HCT116 (cell line): ENCODE measurements around the gene HAPLN3. TPM values are rescaled to one million over a fixed set of nuclear protein-coding genes. Genes with fewer than 3 reads are reported as not detected.

Source experiments
- ATAC-seq: fragments of 200-7000 bp; cut with Tn5 transposase; 2 replicates; pipeline ENCODE4 v1.9.1; 2020; ENCODE audit warnings: mild to moderate bottlenecking, moderate library complexity
- BruUV-seq: library from RNA; stranded (reverse); fragments of 400-500 nt; replicated peaks from 2 replicates; lab custom pipeline; 2021; lab: Mats Ljungman, UMichigan
- CTCF ChIA-PET: fragments of 300-600 bp; sonication (Branson Sonifier 250); formaldehyde crosslinking; loops from one replicate; lab custom pipeline; 2021; ENCODE audit warnings: antibody characterized with exemption; lab: Charles Lee
- POLR2A ChIA-PET: fragments of 300-600, 350-600 bp; sonication (Branson Sonifier 250); formaldehyde crosslinking; loops from one replicate; lab custom pipeline; 2021; ENCODE audit warnings: antibody characterized with exemption; lab: Charles Lee
- RAD21 ChIA-PET, 2 experiments: fragments of 300-600 bp; sonication (Branson Sonifier 250); formaldehyde crosslinking; loops; one replicate each; lab custom pipeline; 2023; ENCODE audit warnings: low total read pairs in 2 of 2; ENCODE audit not compliant: uncharacterized antibody in 2 of 2, unreplicated experiment in 2 of 2, low non-redundant PET in 1 of 2; lab: Charles Lee
- DNase-seq: peaks from one replicate; pipeline ENCODE4 v3.0.0-alpha.2; 2010; ENCODE audit warnings: low read depth, low spot score
- H2AFZ ChIP-seq: fragments of 200-600 bp; shearing (Covaris generic), sonication (generic); 2 replicates; pipeline ENCODE4 v1.6.1; 2017; ENCODE audit warnings: low read depth, mixed run types, mixed read lengths, antibody characterized with exemption, low read length; ENCODE audit not compliant: poor library complexity, severe bottlenecking
- H3K27ac ChIP-seq: 2 replicates; pipeline ENCODE4 v1.5.1; 2012; ENCODE audit warnings: low read depth, low read length
- H3K27me3 ChIP-seq: fragments of 200-600 bp; sonication (generic); 2 replicates; pipeline ENCODE4 v1.6.1; 2016; ENCODE audit warnings: mixed run types, low read length, mixed read lengths; ENCODE audit not compliant: insufficient read depth
- H3K36me3 ChIP-seq, 2 experiments: fragments of 200-500 bp in 1 of 2; fragments of 200-600 bp in 1 of 2; sonication (Bioruptor generic) in 1 of 2; sonication (generic) in 1 of 2; 2 replicates each; pipeline versions ENCODE4 v1.5.1 to v1.6.1; 2014 to 2016; ENCODE audit warnings: low read length in 2 of 2, inconsistent platforms in 1 of 2, mixed read lengths in 1 of 2, mixed run types in 1 of 2; ENCODE audit not compliant: insufficient read depth in 2 of 2, control insufficient read depth in 1 of 2
- H3K4me1 ChIP-seq, 2 experiments: fragments of 200-600 bp in 1 of 2; sonication (generic) in 1 of 2; 2 replicates each; pipeline versions ENCODE4 v1.5.1 to v1.6.1; 2012 to 2017; ENCODE audit warnings: low read length in 2 of 2, inconsistent platforms in 1 of 2, mild to moderate bottlenecking in 1 of 2, mixed read lengths in 1 of 2, mixed run types in 1 of 2, moderate library complexity in 1 of 2; ENCODE audit not compliant: insufficient read depth in 2 of 2, control insufficient read depth in 1 of 2
- H3K4me2 ChIP-seq: fragments of 200-600 bp; sonication (generic); 2 replicates; pipeline ENCODE4 v1.6.1; 2017; ENCODE audit warnings: mixed run types, low read length, mixed read lengths
- H3K4me3 ChIP-seq, 2 experiments: fragments of 200-600 bp in 1 of 2; sonication (generic) in 1 of 2; replicated peaks in 1 of 2; 2 replicates each; pipeline ENCODE4 v1.5.1; 2011 to 2016; ENCODE audit warnings: low read length in 2 of 2, control low read depth in 1 of 2, low read depth in 1 of 2, mild to moderate bottlenecking in 1 of 2, mixed read lengths in 1 of 2, mixed run types in 1 of 2
- H3K79me2 ChIP-seq: fragments of 200-600 bp; sonication (generic); 2 replicates; pipeline ENCODE4 v1.6.1; 2017; ENCODE audit warnings: mild to moderate bottlenecking, mixed run types, low read length, moderate library complexity, mixed read lengths; ENCODE audit not compliant: insufficient read depth
- H3K9ac ChIP-seq: fragments of 200-600 bp; sonication (generic); 2 replicates; pipeline ENCODE4 v1.6.1; 2016; ENCODE audit warnings: low read length, mixed read lengths
- H3K9me2 ChIP-seq: fragments of 200-600 bp; sonication (generic), shearing (Covaris generic); 2 replicates; pipeline ENCODE4 v1.6.1; 2017; ENCODE audit warnings: mixed run types, mild to moderate bottlenecking, moderate library complexity; ENCODE audit not compliant: insufficient read depth
- H3K9me3 ChIP-seq, 2 experiments: fragments of 200-500 bp in 1 of 2; fragments of 200-600 bp in 1 of 2; sonication (Bioruptor generic) in 1 of 2; sonication (generic) in 1 of 2; 2 replicates each; pipeline ENCODE4 v1.6.1; 2014 to 2017; ENCODE audit warnings: low read length in 2 of 2, mixed read lengths in 2 of 2, inconsistent platforms in 1 of 2, low read depth in 1 of 2, mild to moderate bottlenecking in 1 of 2, mixed run types in 1 of 2, moderate library complexity in 1 of 2; ENCODE audit not compliant: control insufficient read depth in 1 of 2, insufficient read depth in 1 of 2
- H4K20me1 ChIP-seq: fragments of 200-600 bp; sonication (generic), shearing (Covaris generic); 2 replicates; pipeline ENCODE4 v1.6.1; 2017; ENCODE audit warnings: mixed run types, mild to moderate bottlenecking, moderate library complexity; ENCODE audit not compliant: insufficient read depth
- CBX3 ChIP-seq: IDR thresholded peaks from 2 replicates; pipeline ENCODE4 v1.6.1; 2012; ENCODE audit warnings: low read depth
- CEBPB ChIP-seq: IDR thresholded peaks from 2 replicates; pipeline ENCODE4 v1.6.1; 2012; ENCODE audit warnings: low read depth
- EGR1 ChIP-seq: IDR thresholded peaks from 2 replicates; pipeline ENCODE4 v1.6.1; 2012; ENCODE audit warnings: low read depth
- EZH2phosphoT487 ChIP-seq: fragments of 200-600 bp; IDR thresholded peaks from 2 replicates; pipeline ENCODE4 v1.6.1; 2018; ENCODE audit warnings: antibody characterized with exemption, borderline replicate concordance
- FOSL1 ChIP-seq: IDR thresholded peaks from 2 replicates; pipeline ENCODE4 v1.6.1; 2012; ENCODE audit warnings: low read depth
- JUND ChIP-seq: IDR thresholded peaks from 2 replicates; pipeline ENCODE4 v1.6.1; 2012
- POLR2A ChIP-seq: IDR thresholded peaks from 2 replicates; pipeline ENCODE4 v1.7.0; 2011; ENCODE audit warnings: borderline replicate concordance; ENCODE audit not compliant: insufficient read depth, insufficient read length; ENCODE audit errors: extremely low read depth
- POLR2AphosphoS5 ChIP-seq: IDR thresholded peaks from 2 replicates; pipeline ENCODE4 v1.6.1; 2011; ENCODE audit warnings: mild to moderate bottlenecking, low read depth, low read length, moderate library complexity
- RAD21 ChIP-seq: IDR thresholded peaks from 2 replicates; pipeline ENCODE4 v1.6.1; 2012; ENCODE audit warnings: low read depth, mild to moderate bottlenecking
- SIN3A ChIP-seq: IDR thresholded peaks from 2 replicates; pipeline ENCODE4 v1.6.1; 2012; ENCODE audit warnings: low read depth
- SP1 ChIP-seq: IDR thresholded peaks from 2 replicates; pipeline ENCODE4 v1.6.1; 2012; ENCODE audit warnings: low read depth
- TCF7L2 ChIP-seq: IDR thresholded peaks from 2 replicates; pipeline ENCODE4 v1.7.0; 2011; ENCODE audit warnings: borderline replicate concordance, inconsistent platforms; ENCODE audit not compliant: insufficient read depth, insufficient read length; ENCODE audit errors: extremely low read depth
- ZFX ChIP-seq: fragments of 450-650 bp; IDR thresholded peaks from 2 replicates; pipeline ENCODE4 v1.6.1; 2017
- ZNF274 ChIP-seq: fragments of 200-500 bp; sonication (Bioruptor generic); IDR thresholded peaks from 2 replicates; pipeline ENCODE4 v1.6.1; 2014; ENCODE audit warnings: mild to moderate bottlenecking, low read depth, low read length, inconsistent platforms
- intact Hi-C: fragments of 100-400 bp; cut with micrococcal nuclease; formaldehyde crosslinking; loops from 2 replicates; pipeline ENCODE4 v1.10.0; 2022
- total RNA-seq: library from RNA; stranded (reverse); gene quantifications from one replicate; pipeline ENCODE4 v1.2.1, GENCODE V29; 2021; ENCODE audit not compliant: unreplicated experiment
- TF ChIP-seq, protein P1 (sequence below): IDR thresholded peaks from 2 replicates; pipeline ENCODE4 v1.6.1; 2012
- TF ChIP-seq, protein P2 (sequence below): IDR thresholded peaks from 2 replicates; pipeline ENCODE4 v1.6.1; 2012; ENCODE audit warnings: low read depth

HAPLN3 gene
- total RNA-seq, 1 experiment from 2014 or later = 10.9 TPM

DNA sequence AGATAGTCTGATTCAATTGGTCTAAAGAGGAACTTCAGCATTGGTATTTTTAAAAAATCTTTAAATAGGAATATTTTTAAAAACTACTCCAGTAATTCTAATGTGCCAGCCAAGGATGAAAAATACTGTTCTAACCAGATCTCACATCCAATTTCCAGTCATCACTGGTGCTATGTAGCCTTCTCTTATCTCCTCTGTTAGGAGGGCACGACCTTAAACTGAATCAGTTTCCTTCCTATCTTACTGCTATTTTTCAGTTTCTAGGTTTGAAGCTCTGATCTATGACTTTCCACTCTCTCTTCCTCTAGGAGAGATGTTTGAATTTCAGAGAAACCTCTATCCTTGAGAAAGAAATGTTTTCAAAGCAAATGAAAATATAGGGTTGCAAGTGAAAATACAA, 31.9 kb downstream of the HAPLN3 start:
- no peak for ATAC-seq
- Histone ChIP-seq H3K36me3 (no peaks in the 10 kb centered on the region), H4K20me1 (no peaks in the 10 kb centered on the region), H3K27me3 (peaks cover 14% of the 10 kb centered on the region; the same call in 1 of the 2 replicates), H2AFZ (no peak overlapping the region), H3K4me2 (no peak overlapping the region), H3K27ac (no peak overlapping the region), H3K4me3 (no peak overlapping the region), H3K4me1 (no peaks in the 10 kb centered on the region), H3K79me2 (no peaks in the 10 kb centered on the region), H3K9me2 (no peaks in the 10 kb centered on the region), H3K9me3 (no peaks in the 10 kb centered on the region), H3K9ac (no peak overlapping the region)
- BruUV-seq = no TSS peak
- no peak for TF ChIP-seq JUND
- RAD21 ChIA-PET = no interaction called here
- CTCF ChIA-PET = interaction anchor here (1.3 kb wide), 1 partner anchor 16 kb away, joined by 4 read pairs; no protein-coding TSS in a partner anchor
- POLR2A ChIA-PET = no interaction called here
- DNase-seq = no peak
- intact Hi-C loops = no loop called here

DNA sequence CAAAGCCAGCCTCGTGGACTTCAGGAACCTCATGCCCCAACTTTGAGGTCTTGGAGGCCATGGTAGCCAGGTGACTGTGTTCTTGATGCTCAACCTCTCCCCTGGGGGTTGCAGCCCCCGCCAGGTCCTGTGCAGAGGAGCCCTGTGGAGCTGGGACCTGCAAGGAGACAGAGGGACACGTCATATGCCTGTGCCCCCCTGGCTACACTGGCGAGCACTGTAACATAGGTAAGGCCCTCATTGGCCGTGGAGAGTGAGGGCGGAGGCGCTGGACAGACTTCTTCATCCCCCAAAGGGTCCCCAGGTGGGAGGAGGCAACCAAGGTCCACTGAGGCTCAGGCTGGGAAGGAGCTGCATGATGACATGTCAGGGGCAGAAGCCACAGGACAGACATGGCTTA, 35.1 kb downstream of the HAPLN3 start:
- H3K79me2 ChIP-seq = no peaks in the 10 kb centered on the region
- RAD21 ChIA-PET = no interaction called here
- no peak for DNase-seq
- POLR2A ChIA-PET = no interaction called here
- no peak for ATAC-seq
- H2AFZ ChIP-seq = no peak overlapping the region
- H3K4me3 ChIP-seq = no peak overlapping the region
- no peak overlapping the region for H3K9ac ChIP-seq
- CTCF ChIA-PET = no interaction called here
- no peak overlapping the region for H3K27ac ChIP-seq
- H3K9me2 ChIP-seq = no peaks in the 10 kb centered on the region
- no peak overlapping the region for H3K4me2 ChIP-seq
- H4K20me1 ChIP-seq = no peaks in the 10 kb centered on the region
- peaks cover 27% of the 10 kb centered on the region for H3K27me3 ChIP-seq
- no peaks in the 10 kb centered on the region for H3K9me3 ChIP-seq
- no TSS peak for BruUV-seq
- no peaks in the 10 kb centered on the region for H3K4me1 ChIP-seq
- intact Hi-C loops = no loop called here
- H3K36me3 ChIP-seq = no peaks in the 10 kb centered on the region
- no peak for TF ChIP-seq RAD21
- TF ChIP-seq ZNF274 = no peak
- TF ChIP-seq, protein P1, sequence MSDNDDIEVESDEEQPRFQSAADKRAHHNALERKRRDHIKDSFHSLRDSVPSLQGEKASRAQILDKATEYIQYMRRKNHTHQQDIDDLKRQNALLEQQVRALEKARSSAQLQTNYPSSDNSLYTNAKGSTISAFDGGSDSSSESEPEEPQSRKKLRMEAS = no peak
- TF ChIP-seq CEBPB = no peak
- TF ChIP-seq SP1 = no peak
- TF ChIP-seq POLR2A = no peak
- TF ChIP-seq SIN3A = no peak
- no peak for TF ChIP-seq EZH2phosphoT487
- no peak for TF ChIP-seq TCF7L2
- no peak for TF ChIP-seq EGR1
- no peak for TF ChIP-seq ZFX
- TF ChIP-seq POLR2AphosphoS5 = no peak
- TF ChIP-seq CBX3 = no peak
- TF ChIP-seq, protein P2, sequence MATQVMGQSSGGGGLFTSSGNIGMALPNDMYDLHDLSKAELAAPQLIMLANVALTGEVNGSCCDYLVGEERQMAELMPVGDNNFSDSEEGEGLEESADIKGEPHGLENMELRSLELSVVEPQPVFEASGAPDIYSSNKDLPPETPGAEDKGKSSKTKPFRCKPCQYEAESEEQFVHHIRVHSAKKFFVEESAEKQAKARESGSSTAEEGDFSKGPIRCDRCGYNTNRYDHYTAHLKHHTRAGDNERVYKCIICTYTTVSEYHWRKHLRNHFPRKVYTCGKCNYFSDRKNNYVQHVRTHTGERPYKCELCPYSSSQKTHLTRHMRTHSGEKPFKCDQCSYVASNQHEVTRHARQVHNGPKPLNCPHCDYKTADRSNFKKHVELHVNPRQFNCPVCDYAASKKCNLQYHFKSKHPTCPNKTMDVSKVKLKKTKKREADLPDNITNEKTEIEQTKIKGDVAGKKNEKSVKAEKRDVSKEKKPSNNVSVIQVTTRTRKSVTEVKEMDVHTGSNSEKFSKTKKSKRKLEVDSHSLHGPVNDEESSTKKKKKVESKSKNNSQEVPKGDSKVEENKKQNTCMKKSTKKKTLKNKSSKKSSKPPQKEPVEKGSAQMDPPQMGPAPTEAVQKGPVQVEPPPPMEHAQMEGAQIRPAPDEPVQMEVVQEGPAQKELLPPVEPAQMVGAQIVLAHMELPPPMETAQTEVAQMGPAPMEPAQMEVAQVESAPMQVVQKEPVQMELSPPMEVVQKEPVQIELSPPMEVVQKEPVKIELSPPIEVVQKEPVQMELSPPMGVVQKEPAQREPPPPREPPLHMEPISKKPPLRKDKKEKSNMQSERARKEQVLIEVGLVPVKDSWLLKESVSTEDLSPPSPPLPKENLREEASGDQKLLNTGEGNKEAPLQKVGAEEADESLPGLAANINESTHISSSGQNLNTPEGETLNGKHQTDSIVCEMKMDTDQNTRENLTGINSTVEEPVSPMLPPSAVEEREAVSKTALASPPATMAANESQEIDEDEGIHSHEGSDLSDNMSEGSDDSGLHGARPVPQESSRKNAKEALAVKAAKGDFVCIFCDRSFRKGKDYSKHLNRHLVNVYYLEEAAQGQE = no peak
- no peak for TF ChIP-seq FOSL1
